Natural killer cell treated with Interleukin-12 subunit alpha and Interleukin-12 subunit beta and Interleukin-15 and Interleukin-18, amount 100 ng/mL, for 72 hours (primary cell): ENCODE data around the gene TEAD1. TPM values are rescaled to one million over a fixed set of nuclear protein-coding genes. Genes with fewer than 3 reads are reported as not detected.

Experiments used
- ATAC-seq, 2 donors: fragments of 150-1000 bp; cut with Tn5 transposase in 1 of 2; sonication (Bioruptor Pico), chemical (Tn5 transposase) in 1 of 2; 2 replicates each; pipeline ENCODE4 v1.10.0; 2021
- DNase-seq: peaks from one replicate; pipeline ENCODE4 v3.0.0; 2022; ENCODE audit warnings: low spot score
- H3K27ac Mint-ChIP-seq, 2 donors: 1 replicate in 1 of 2; 2 replicates in 1 of 2; pipeline ENCODE4 v1.8.0; 2022; ENCODE audit warnings: mixed read lengths in 2 of 2, mild to moderate bottlenecking in 1 of 2, moderate library complexity in 1 of 2
- H3K27me3 Mint-ChIP-seq, 2 donors: 1 replicate in 1 of 2; 2 replicates in 1 of 2; pipeline ENCODE4 v1.8.0; 2022; ENCODE audit warnings: mixed read lengths in 2 of 2
- H3K36me3 Mint-ChIP-seq: one replicate; pipeline ENCODE4 v1.8.0; 2022; ENCODE audit warnings: mixed read lengths
- H3K4me1 Mint-ChIP-seq, 2 donors: 1 replicate in 1 of 2; 2 replicates in 1 of 2; pipeline ENCODE4 v1.8.0; 2022; ENCODE audit warnings: low read depth in 2 of 2, mixed read lengths in 2 of 2, mild to moderate bottlenecking in 1 of 2
- H3K4me3 Mint-ChIP-seq: one replicate; pipeline ENCODE4 v1.8.0; 2022; ENCODE audit warnings: mixed read lengths
- H3K9me3 Mint-ChIP-seq: 2 replicates; pipeline ENCODE4 v1.8.0; 2022; ENCODE audit warnings: mixed read lengths
- total RNA-seq, 2 donors: library from RNA; stranded (reverse); gene quantifications; one replicate each; pipeline ENCODE4 v1.2.3, GENCODE V29; 2022

Gene TEAD1
- total RNA-seq, 2 donors from 2014 or later, result 0.06 TPM; not detected in 1

- peaks cover 46 to 73% of the 10 kb centered on the region in 2 donors for H3K27me3 Mint-ChIP-seq
- ATAC-seq (no peak), DNase-seq (no peak)
- H3K4me3 Mint-ChIP-seq, result no peak overlapping the region
- H3K36me3 Mint-ChIP-seq, result no peaks in the 10 kb centered on the region
- H3K4me1 Mint-ChIP-seq, result peaks cover 4 to 19% of the 10 kb centered on the region in 2 donors
- H3K9me3 Mint-ChIP-seq, result no peaks in the 10 kb centered on the region
- no peak overlapping the region for H3K27ac Mint-ChIP-seq
Observed at GRCh38 chr11:12829131-12829530, 154.9 kb downstream of the TEAD1 start.

- Mint-ChIP-seq H3K4me1 (peaks cover 4 to 19% of the 10 kb centered on the region in 2 donors), H3K27ac (no peak overlapping the region), H3K9me3 (no peaks in the 10 kb centered on the region), H3K36me3 (no peaks in the 10 kb centered on the region), H3K27me3 (peaks cover 48 to 78% of the 10 kb centered on the region in 2 donors), H3K4me3 (no peak overlapping the region)
- ATAC-seq (no peak), DNase-seq (no peak)
Observed at GRCh38 chr11:12829540-12830314, 155.5 kb downstream of the TEAD1 start.

GRCh38 chr11:12831471-12832202 is 157.4 kb downstream of the TEAD1 start:
- Mint-ChIP-seq H3K4me1 (peaks cover 4 to 19% of the 10 kb centered on the region in 2 donors), H3K9me3 (no peaks in the 10 kb centered on the region), H3K4me3 (no peak overlapping the region), H3K36me3 (no peaks in the 10 kb centered on the region), H3K27ac (no peak overlapping the region), H3K27me3 (peaks cover 54 to 79% of the 10 kb centered on the region in 2 donors)
- ATAC-seq, result no peak
- DNase-seq, result no peak

- DNase-seq (no peak), ATAC-seq (no peak)
- Mint-ChIP-seq H3K27ac (no peak overlapping the region), H3K4me1 (peaks cover 4 to 19% of the 10 kb centered on the region in 2 donors), H3K36me3 (no peaks in the 10 kb centered on the region), H3K4me3 (no peak overlapping the region), H3K27me3 (peaks cover 49 to 72% of the 10 kb centered on the region in 2 donors), H3K9me3 (no peaks in the 10 kb centered on the region)
Observed at GRCh38 chr11:12832480-12833224, 158.4 kb downstream of the TEAD1 start.

- peaks cover 38 to 60% of the 10 kb centered on the region in 2 donors for H3K27me3 Mint-ChIP-seq
- H3K9me3 Mint-ChIP-seq, result no peaks in the 10 kb centered on the region
- H3K4me1 Mint-ChIP-seq, result peaks cover 0 to 7% of the 10 kb centered on the region in 2 donors
- DNase-seq (no peak), ATAC-seq (no peak)
- no peak overlapping the region for H3K4me3 Mint-ChIP-seq
- H3K27ac Mint-ChIP-seq, result no peak overlapping the region
- H3K36me3 Mint-ChIP-seq, result no peaks in the 10 kb centered on the region
Observed at GRCh38 chr11:12834166-12834565, 159.9 kb downstream of the TEAD1 start.

GRCh38 chr11:12834630-12835029 is 160.4 kb downstream of the TEAD1 start:
- ATAC-seq (no peak), DNase-seq (no peak)
- Mint-ChIP-seq H3K9me3 (no peaks in the 10 kb centered on the region), H3K27ac (no peak overlapping the region), H3K4me1 (peaks cover 0 to 2% of the 10 kb centered on the region in 2 donors), H3K4me3 (no peak overlapping the region), H3K27me3 (peaks cover 34 to 60% of the 10 kb centered on the region in 2 donors), H3K36me3 (no peaks in the 10 kb centered on the region)

- DNase-seq (no peak), ATAC-seq (no peak)
- peaks cover 30 to 58% of the 10 kb centered on the region in 2 donors for H3K27me3 Mint-ChIP-seq
- no peak overlapping the region for H3K4me3 Mint-ChIP-seq
- H3K9me3 Mint-ChIP-seq, result no peaks in the 10 kb centered on the region
- no peaks in the 10 kb centered on the region for H3K4me1 Mint-ChIP-seq
- no peak overlapping the region for H3K27ac Mint-ChIP-seq
- H3K36me3 Mint-ChIP-seq, result no peaks in the 10 kb centered on the region
Observed at GRCh38 chr11:12835286-12835685, 161.1 kb downstream of the TEAD1 start.

- DNase-seq, result no peak
- Mint-ChIP-seq H3K4me3 (no peak overlapping the region), H3K27ac (no peak overlapping the region), H3K36me3 (no peaks in the 10 kb centered on the region), H3K4me1 (no peaks in the 10 kb centered on the region), H3K27me3 (peaks cover 28 to 39% of the 10 kb centered on the region in 2 donors), H3K9me3 (no peaks in the 10 kb centered on the region)
- no peak for ATAC-seq
Observed at GRCh38 chr11:12838463-12839123, 164.4 kb downstream of the TEAD1 start.

GRCh38 chr11:12840871-12841660 is 166.8 kb downstream of the TEAD1 start:
- DNase-seq, result no peak
- Mint-ChIP-seq H3K4me1 (no peaks in the 10 kb centered on the region), H3K9me3 (no peaks in the 10 kb centered on the region), H3K27me3 (peaks cover 15 to 18% of the 10 kb centered on the region in 2 donors), H3K27ac (no peak overlapping the region), H3K36me3 (no peaks in the 10 kb centered on the region), H3K4me3 (no peak overlapping the region)
- ATAC-seq, result no peak

- no peak for ATAC-seq
- no peak for DNase-seq
- no peaks in the 10 kb centered on the region for H3K9me3 Mint-ChIP-seq
- H3K27ac Mint-ChIP-seq, result no peak overlapping the region
- no peaks in the 10 kb centered on the region for H3K4me1 Mint-ChIP-seq
- peaks cover 23% of the 10 kb centered on the region in 2 donors for H3K27me3 Mint-ChIP-seq
- H3K4me3 Mint-ChIP-seq, result no peak overlapping the region
- no peaks in the 10 kb centered on the region for H3K36me3 Mint-ChIP-seq
Observed at GRCh38 chr11:12841946-12842630, 167.9 kb downstream of the TEAD1 start.

- H3K27me3 Mint-ChIP-seq, result peaks cover 21 to 24% of the 10 kb centered on the region in 2 donors
- DNase-seq (no peak), ATAC-seq (no peak)
- no peak overlapping the region for H3K4me3 Mint-ChIP-seq
- H3K27ac Mint-ChIP-seq, result no peak overlapping the region
- H3K9me3 Mint-ChIP-seq, result no peaks in the 10 kb centered on the region
- no peaks in the 10 kb centered on the region for H3K4me1 Mint-ChIP-seq
- no peaks in the 10 kb centered on the region for H3K36me3 Mint-ChIP-seq
Observed at GRCh38 chr11:12842933-12843636, 168.9 kb downstream of the TEAD1 start.

- H3K27ac Mint-ChIP-seq, result no peak overlapping the region
- no peaks in the 10 kb centered on the region for H3K9me3 Mint-ChIP-seq
- H3K4me3 Mint-ChIP-seq, result no peak overlapping the region
- H3K27me3 Mint-ChIP-seq, result peaks cover 21 to 28% of the 10 kb centered on the region in 2 donors
- H3K4me1 Mint-ChIP-seq, result no peaks in the 10 kb centered on the region
- H3K36me3 Mint-ChIP-seq, result no peaks in the 10 kb centered on the region
- ATAC-seq, result no peak
- DNase-seq, result no peak
Observed at GRCh38 chr11:12845163-12845562, 170.9 kb downstream of the TEAD1 start.
